GM18498 (cell line): ENCODE results near the gene SAA4.
"Not testable (repeated sequence)": the region's sequence is repeated elsewhere in the genome, so short reads cannot be mapped to it uniquely, and the experiment has no call there.

Source experiments
- ATAC-seq: cut with Tn5 transposase; IDR thresholded peaks from one replicate; pipeline ENCODE4 v1.9.1; 2021; ENCODE audit warnings: mild to moderate bottlenecking, moderate library complexity; ENCODE audit not compliant: unreplicated experiment

SAA4 gene

GRCh38 chr11:18191376-18191775 lies 45.2 kb downstream of the SAA4 start:
- ATAC-seq, result no peak

DNA sequence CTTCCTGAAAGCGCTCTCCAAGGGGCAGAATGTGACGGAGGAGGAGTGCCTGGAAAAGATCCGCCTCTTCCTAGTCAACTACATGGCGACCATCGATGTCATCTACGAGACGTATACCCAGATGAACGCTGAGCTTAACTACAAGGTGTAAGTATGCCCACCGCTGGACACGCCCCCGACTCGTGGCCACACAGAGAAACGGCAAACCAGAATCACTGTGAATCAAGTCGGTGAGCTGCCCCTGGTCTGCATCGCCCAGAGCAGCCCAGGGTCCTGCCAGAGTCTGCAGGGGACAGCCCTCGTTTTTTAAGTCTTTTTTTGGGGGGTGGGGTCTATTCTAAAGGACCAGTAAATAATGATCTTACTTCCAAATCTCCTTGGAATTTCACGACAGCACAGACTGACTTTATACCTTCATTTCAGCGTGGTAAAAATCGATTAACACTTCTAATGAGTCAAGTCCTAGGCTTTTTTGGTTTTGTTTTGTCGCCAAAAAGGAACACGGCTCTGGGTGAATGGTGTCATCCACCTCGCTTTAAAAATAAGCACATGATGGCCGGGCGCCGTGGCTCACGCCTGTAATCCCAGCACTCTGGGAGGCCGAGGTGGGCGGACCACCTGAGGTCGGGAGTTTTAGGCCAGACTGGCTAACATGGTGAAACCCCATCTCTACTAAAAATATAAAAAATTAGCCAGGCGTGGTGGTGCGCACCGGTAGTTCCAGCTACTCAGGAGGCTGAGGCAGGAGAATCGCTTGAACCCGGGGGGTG lies 46.9 kb downstream of the SAA4 start:
- ATAC-seq, result not testable (repeated sequence)

GRCh38 chr11:18188796-18189195 lies 47.8 kb downstream of the SAA4 start:
- no peak for ATAC-seq
